H9 (cell line): ENCODE measurements around the gene KMT2B. TPM values are rescaled to one million over a fixed set of nuclear protein-coding genes. Genes with fewer than 3 reads are reported as not detected.

Experiments used
- DNase-seq: peaks from one replicate; pipeline ENCODE4 v3.0.0-alpha.2; 2017
- H2AFZ ChIP-seq: one replicate; pipeline ENCODE4 v1.6.1; 2013; ENCODE audit warnings: mild to moderate bottlenecking, low read length, control low read depth, moderate library complexity
- H2AK5ac ChIP-seq: 2 replicates; pipeline ENCODE4 v1.6.1; 2013; ENCODE audit warnings: low read length, control low read depth, mixed read lengths; ENCODE audit not compliant: insufficient read length
- H2BK120ac ChIP-seq: one replicate; pipeline ENCODE4 v1.6.1; 2013; ENCODE audit warnings: low read depth, mild to moderate bottlenecking, low read length, control low read depth, inconsistent platforms; ENCODE audit not compliant: poor library complexity, severe bottlenecking
- H2BK12ac ChIP-seq: 2 replicates; pipeline ENCODE4 v1.6.1; 2013; ENCODE audit warnings: low read length, control low read depth, mixed read lengths, low read depth; ENCODE audit not compliant: insufficient read length
- H2BK15ac ChIP-seq: 2 replicates; pipeline ENCODE4 v1.6.1; 2013; ENCODE audit warnings: low read depth, low read length, control low read depth
- H2BK20ac ChIP-seq: one replicate; pipeline ENCODE4 v1.6.1; 2013; ENCODE audit warnings: low read depth, mild to moderate bottlenecking, low read length, control low read depth, inconsistent platforms; ENCODE audit not compliant: poor library complexity, severe bottlenecking
- H2BK5ac ChIP-seq: 2 replicates; pipeline ENCODE4 v1.6.1; 2013; ENCODE audit warnings: low read length, control low read depth, mixed read lengths; ENCODE audit not compliant: insufficient read length
- H3K14ac ChIP-seq: 2 replicates; pipeline ENCODE4 v1.6.1; 2013; ENCODE audit warnings: low read length, control low read depth; ENCODE audit not compliant: insufficient read depth
- H3K18ac ChIP-seq: 2 replicates; pipeline ENCODE4 v1.6.1; 2013; ENCODE audit warnings: low read depth, mild to moderate bottlenecking, mixed read lengths, low read length, control low read depth; ENCODE audit not compliant: insufficient read length
- H3K23ac ChIP-seq: 2 replicates; pipeline ENCODE4 v1.6.1; 2013; ENCODE audit warnings: low read length, control low read depth, mixed read lengths, low read depth; ENCODE audit not compliant: insufficient read length
- H3K23me2 ChIP-seq: 2 replicates; pipeline ENCODE4 v1.6.1; 2013; ENCODE audit warnings: low read depth, mild to moderate bottlenecking, mixed read lengths, low read length, control low read depth; ENCODE audit not compliant: insufficient read length, poor library complexity, severe bottlenecking
- H3K27ac ChIP-seq: 2 replicates; pipeline ENCODE4 v1.5.1; 2013; ENCODE audit warnings: low read length, control low read depth, mixed read lengths, low read depth; ENCODE audit not compliant: insufficient read length
- H3K27me3 ChIP-seq: 2 replicates; pipeline ENCODE4 v1.6.1; 2013; ENCODE audit warnings: low read length, control low read depth, inconsistent platforms; ENCODE audit not compliant: insufficient read depth
- H3K4ac ChIP-seq: 2 replicates; pipeline ENCODE4 v1.6.1; 2013; ENCODE audit warnings: low read depth, mild to moderate bottlenecking, control low read depth, inconsistent platforms, low read length, moderate library complexity
- H3K4me1 ChIP-seq: 2 replicates; pipeline ENCODE4 v1.6.1; 2013; ENCODE audit warnings: low read length, control low read depth, inconsistent platforms; ENCODE audit not compliant: insufficient read depth
- H3K4me2 ChIP-seq: 2 replicates; pipeline ENCODE4 v1.6.1; 2013; ENCODE audit warnings: low read length, control low read depth, mixed read lengths; ENCODE audit not compliant: insufficient read length, insufficient read depth
- H3K56ac ChIP-seq: 2 replicates; pipeline ENCODE4 v1.6.1; 2013; ENCODE audit warnings: low read depth, mild to moderate bottlenecking, mixed read lengths, low read length, control low read depth; ENCODE audit not compliant: insufficient read length
- H3K79me1 ChIP-seq: 2 replicates; pipeline ENCODE4 v1.6.1; 2013; ENCODE audit warnings: low read depth, mild to moderate bottlenecking, moderate library complexity, low read length, control low read depth, inconsistent platforms; ENCODE audit not compliant: insufficient read depth, poor library complexity, severe bottlenecking
- H3K79me2 ChIP-seq: 2 replicates; pipeline ENCODE4 v1.6.1; 2013; ENCODE audit warnings: low read length, control low read depth, inconsistent platforms; ENCODE audit not compliant: insufficient read depth
- H3K9ac ChIP-seq: 2 replicates; pipeline ENCODE4 v1.6.1; 2013; ENCODE audit warnings: low read length, control low read depth, mixed read lengths; ENCODE audit not compliant: insufficient read length; ENCODE audit errors: extremely low read depth
- H3K9me3 ChIP-seq: one replicate; pipeline ENCODE4 v1.6.1; 2013; ENCODE audit warnings: low read depth, low read length, inconsistent platforms; ENCODE audit not compliant: control insufficient read depth
- H3T11ph ChIP-seq: one replicate; pipeline ENCODE4 v1.6.1; 2013; ENCODE audit warnings: mild to moderate bottlenecking, low read length, control low read depth, inconsistent platforms
- H4K20me1 ChIP-seq: one replicate; pipeline ENCODE4 v1.6.1; 2013; ENCODE audit not compliant: control insufficient read depth, insufficient read length, insufficient read depth
- H4K5ac ChIP-seq: 2 replicates; pipeline ENCODE4 v1.6.1; 2013; ENCODE audit warnings: low read depth, mild to moderate bottlenecking, mixed read lengths, low read length, control low read depth; ENCODE audit not compliant: insufficient read length
- H4K8ac ChIP-seq: replicated peaks from 2 replicates; pipeline ENCODE4 v1.6.1; 2013; ENCODE audit warnings: low read length, control low read depth, mixed read lengths, low read depth; ENCODE audit not compliant: insufficient read length
- H4K91ac ChIP-seq: 2 replicates; pipeline ENCODE4 v1.6.1; 2013; ENCODE audit warnings: low read depth, mild to moderate bottlenecking, moderate library complexity, mixed read lengths, low read length, control low read depth; ENCODE audit not compliant: insufficient read length
- H3K27ac Mint-ChIP-seq, 3 experiments: 2 replicates in 2 of 3; 3 replicates in 1 of 3; pipeline ENCODE4 v1.8.0; 2020 to 2021; ENCODE audit warnings: mixed read lengths in 3 of 3, mild to moderate bottlenecking in 1 of 3, moderate library complexity in 1 of 3
- H3K27me3 Mint-ChIP-seq: 2 replicates; pipeline ENCODE4 v1.8.0; 2021; ENCODE audit warnings: low read depth, mild to moderate bottlenecking, moderate library complexity, mixed read lengths
- H3K36me3 Mint-ChIP-seq, 3 experiments: 2 replicates in 2 of 3; 3 replicates in 1 of 3; pipeline ENCODE4 v1.8.0; 2020 to 2021; ENCODE audit warnings: low read depth in 3 of 3, mixed read lengths in 3 of 3; ENCODE audit not compliant: insufficient read depth in 1 of 3
- H3K4me1 Mint-ChIP-seq, 2 experiments: 2 replicates each; pipeline ENCODE4 v1.8.0; 2020; ENCODE audit warnings: mixed read lengths in 2 of 2
- H3K4me3 Mint-ChIP-seq, 2 experiments: 2 replicates in 1 of 2; 3 replicates in 1 of 2; pipeline ENCODE4 v1.8.0; 2020 to 2021; ENCODE audit warnings: mild to moderate bottlenecking in 2 of 2, mixed read lengths in 2 of 2, moderate library complexity in 1 of 2
- H3K9me3 Mint-ChIP-seq, 2 experiments: 2 replicates in 1 of 2; 3 replicates in 1 of 2; pipeline ENCODE4 v1.8.0; 2020; ENCODE audit warnings: mild to moderate bottlenecking in 2 of 2, mixed read lengths in 2 of 2, moderate library complexity in 1 of 2
- WGBS: extraction: QIAGEN DNeasy Blood & Tissue Kit; methylation state at CpG from one replicate; pipeline ENCODE4 v1.1.7; 2013; ENCODE audit warnings: missing lambda C conversion rate, low lambda C conversion rate, mixed read lengths; ENCODE audit not compliant: insufficient read length; ENCODE audit errors: extremely low coverage; 5-methylcytosine and 5-hydroxymethylcytosine counted together
- total RNA-seq: library from RNA; stranded (reverse); gene quantifications from 2 replicates; pipeline ENCODE4 v1.2.1, GENCODE V29; 2021
- TF ChIP-seq, protein P1 (sequence below): fragments of 200-600 bp; sonication (generic); conservative IDR thresholded peaks from 3 replicates; pipeline ENCODE4 v1.8.0; 2021; ENCODE audit warnings: antibody characterized with exemption, mild to moderate bottlenecking

The KMT2B gene
- total RNA-seq, 1 experiment from 2014 or later: 47.7 TPM

- no peaks in the 10 kb centered on the region for H3K79me1 ChIP-seq
- H3K23me2 ChIP-seq: no peaks in the 10 kb centered on the region
- Mint-ChIP-seq H3K36me3 (peaks cover 57 to 81% (median 77%) of the 10 kb centered on the region in 3 experiments), H3K4me3 (no peak overlapping the region), H3K27me3 (no peaks in the 10 kb centered on the region), H3K4me1 (no peaks in the 10 kb centered on the region), H3K27ac (peak overlapping the region in 1 of 3 experiments; percentile 73; a peak in 2 of 7 replicates), H3K9me3 (no peaks in the 10 kb centered on the region)
- H2BK120ac ChIP-seq: no peak overlapping the region
- H2BK12ac ChIP-seq: no peak overlapping the region
- no peak overlapping the region for H2BK5ac ChIP-seq
- H2BK15ac ChIP-seq: no peak overlapping the region
- no peak overlapping the region for H3K4me2 ChIP-seq
- H3K4ac ChIP-seq: no peak overlapping the region
- DNase-seq: no peak
- no peak overlapping the region for H4K8ac ChIP-seq
- H3K79me2 ChIP-seq: no peaks in the 10 kb centered on the region
- no peaks in the 10 kb centered on the region for H3K4me1 ChIP-seq
- H2BK20ac ChIP-seq: no peak overlapping the region
- no peak overlapping the region for H3K14ac ChIP-seq
- H3K56ac ChIP-seq: no peak overlapping the region
- no peaks in the 10 kb centered on the region for H3K9me3 ChIP-seq
- H3K27me3 ChIP-seq: no peaks in the 10 kb centered on the region
- no peak overlapping the region for H4K5ac ChIP-seq
- WGBS: no CpG with 5 or more reads among the region's 35 CpGs
- TF ChIP-seq, protein P1, sequence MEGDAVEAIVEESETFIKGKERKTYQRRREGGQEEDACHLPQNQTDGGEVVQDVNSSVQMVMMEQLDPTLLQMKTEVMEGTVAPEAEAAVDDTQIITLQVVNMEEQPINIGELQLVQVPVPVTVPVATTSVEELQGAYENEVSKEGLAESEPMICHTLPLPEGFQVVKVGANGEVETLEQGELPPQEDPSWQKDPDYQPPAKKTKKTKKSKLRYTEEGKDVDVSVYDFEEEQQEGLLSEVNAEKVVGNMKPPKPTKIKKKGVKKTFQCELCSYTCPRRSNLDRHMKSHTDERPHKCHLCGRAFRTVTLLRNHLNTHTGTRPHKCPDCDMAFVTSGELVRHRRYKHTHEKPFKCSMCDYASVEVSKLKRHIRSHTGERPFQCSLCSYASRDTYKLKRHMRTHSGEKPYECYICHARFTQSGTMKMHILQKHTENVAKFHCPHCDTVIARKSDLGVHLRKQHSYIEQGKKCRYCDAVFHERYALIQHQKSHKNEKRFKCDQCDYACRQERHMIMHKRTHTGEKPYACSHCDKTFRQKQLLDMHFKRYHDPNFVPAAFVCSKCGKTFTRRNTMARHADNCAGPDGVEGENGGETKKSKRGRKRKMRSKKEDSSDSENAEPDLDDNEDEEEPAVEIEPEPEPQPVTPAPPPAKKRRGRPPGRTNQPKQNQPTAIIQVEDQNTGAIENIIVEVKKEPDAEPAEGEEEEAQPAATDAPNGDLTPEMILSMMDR: no peak
- no peak overlapping the region for H2AFZ ChIP-seq
- no peak overlapping the region for H3K18ac ChIP-seq
- no peak overlapping the region for H3K9ac ChIP-seq
- H4K91ac ChIP-seq: no peak overlapping the region
- no peak overlapping the region for H3K23ac ChIP-seq
- H4K20me1 ChIP-seq: no peaks in the 10 kb centered on the region
- no peak overlapping the region for H2AK5ac ChIP-seq
- no peak overlapping the region for H3T11ph ChIP-seq
- H3K27ac ChIP-seq: no peak overlapping the region
These were observed 15.7 kb downstream of the KMT2B start for GRCh38 chr19:35733180-35734125.
